ENCODE results near the gene TIMP2. TPM values are rescaled to one million over a fixed set of nuclear protein-coding genes. Genes with fewer than 3 reads are reported as not detected.
"Not testable (repeated sequence)": the region's sequence is repeated elsewhere in the genome, so short reads cannot be mapped to it uniquely, and the experiment has no call there.

The TIMP2 gene
- total RNA-seq, 4 donors from 2014 or later, result 172 to 315 (median 211) TPM

DNA sequence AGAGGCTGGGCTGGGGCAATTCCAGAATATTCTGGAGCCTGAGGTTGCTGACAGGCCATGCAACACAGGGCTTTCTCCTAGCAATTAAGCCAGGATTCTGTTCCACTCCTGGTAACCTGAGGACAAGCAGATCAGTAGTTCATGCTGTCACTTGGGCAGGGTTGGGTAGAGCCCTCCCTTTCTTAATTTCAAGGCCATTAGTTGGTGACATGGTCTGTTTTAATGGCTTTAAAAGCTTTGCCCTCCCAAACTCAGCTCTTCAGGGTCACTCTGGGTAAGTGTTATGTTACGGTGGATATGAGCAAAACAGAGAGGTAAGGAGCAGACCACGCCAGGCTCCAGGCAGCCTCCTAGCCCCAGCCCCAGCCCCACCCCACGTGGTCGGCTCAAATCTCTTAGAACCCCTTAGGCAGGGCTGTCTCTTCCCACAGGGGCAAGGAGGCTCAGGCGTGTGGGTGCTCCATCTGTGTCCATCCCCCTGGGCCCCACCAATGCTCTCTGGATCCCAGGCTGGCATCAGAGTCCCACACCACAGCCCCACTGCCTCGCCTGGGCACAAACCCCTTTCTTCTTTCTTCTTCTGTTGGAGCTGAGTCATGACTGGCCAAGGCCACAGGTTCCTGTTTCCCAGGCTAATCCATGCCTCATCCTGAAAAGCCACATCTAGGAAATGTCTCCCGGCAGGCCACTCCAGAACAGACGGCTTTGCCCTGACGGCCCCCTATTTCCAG is 49.7 kb downstream of the TIMP2 start:
- no peak for ATAC-seq
- no peaks in the 10 kb centered on the region for H3K27me3 ChIP-seq
- no peaks in the 10 kb centered on the region for H3K9me3 ChIP-seq
- TF ChIP-seq POLR2AphosphoS5 (IDR thresholded peaks at IDR 0.05) (no peak), EP300 (IDR thresholded peaks at IDR 0.05) (no peak), POLR2A (IDR thresholded peaks at IDR 0.05) (no peak)
- TF ChIP-seq, protein P1, sequence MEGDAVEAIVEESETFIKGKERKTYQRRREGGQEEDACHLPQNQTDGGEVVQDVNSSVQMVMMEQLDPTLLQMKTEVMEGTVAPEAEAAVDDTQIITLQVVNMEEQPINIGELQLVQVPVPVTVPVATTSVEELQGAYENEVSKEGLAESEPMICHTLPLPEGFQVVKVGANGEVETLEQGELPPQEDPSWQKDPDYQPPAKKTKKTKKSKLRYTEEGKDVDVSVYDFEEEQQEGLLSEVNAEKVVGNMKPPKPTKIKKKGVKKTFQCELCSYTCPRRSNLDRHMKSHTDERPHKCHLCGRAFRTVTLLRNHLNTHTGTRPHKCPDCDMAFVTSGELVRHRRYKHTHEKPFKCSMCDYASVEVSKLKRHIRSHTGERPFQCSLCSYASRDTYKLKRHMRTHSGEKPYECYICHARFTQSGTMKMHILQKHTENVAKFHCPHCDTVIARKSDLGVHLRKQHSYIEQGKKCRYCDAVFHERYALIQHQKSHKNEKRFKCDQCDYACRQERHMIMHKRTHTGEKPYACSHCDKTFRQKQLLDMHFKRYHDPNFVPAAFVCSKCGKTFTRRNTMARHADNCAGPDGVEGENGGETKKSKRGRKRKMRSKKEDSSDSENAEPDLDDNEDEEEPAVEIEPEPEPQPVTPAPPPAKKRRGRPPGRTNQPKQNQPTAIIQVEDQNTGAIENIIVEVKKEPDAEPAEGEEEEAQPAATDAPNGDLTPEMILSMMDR (IDR thresholded peaks at IDR 0.05), result no peak
- peaks cover 0 to 74% (median 35%) of the 10 kb centered on the region in 3 donors for H3K4me1 ChIP-seq
- H3K36me3 ChIP-seq, result peaks cover 0 to 34% of the 10 kb centered on the region in 2 donors
- peak overlapping the region; percentile 51 to 94 (median 72) for H3K27ac ChIP-seq
- H3K4me3 ChIP-seq, result no peak overlapping the region
- 57 to 60% methylated on average over 2 to 8 of the region's 9 CpGs for WGBS, 2 donors (ENCODE audit: low coverage in 1 of 2)

DNA sequence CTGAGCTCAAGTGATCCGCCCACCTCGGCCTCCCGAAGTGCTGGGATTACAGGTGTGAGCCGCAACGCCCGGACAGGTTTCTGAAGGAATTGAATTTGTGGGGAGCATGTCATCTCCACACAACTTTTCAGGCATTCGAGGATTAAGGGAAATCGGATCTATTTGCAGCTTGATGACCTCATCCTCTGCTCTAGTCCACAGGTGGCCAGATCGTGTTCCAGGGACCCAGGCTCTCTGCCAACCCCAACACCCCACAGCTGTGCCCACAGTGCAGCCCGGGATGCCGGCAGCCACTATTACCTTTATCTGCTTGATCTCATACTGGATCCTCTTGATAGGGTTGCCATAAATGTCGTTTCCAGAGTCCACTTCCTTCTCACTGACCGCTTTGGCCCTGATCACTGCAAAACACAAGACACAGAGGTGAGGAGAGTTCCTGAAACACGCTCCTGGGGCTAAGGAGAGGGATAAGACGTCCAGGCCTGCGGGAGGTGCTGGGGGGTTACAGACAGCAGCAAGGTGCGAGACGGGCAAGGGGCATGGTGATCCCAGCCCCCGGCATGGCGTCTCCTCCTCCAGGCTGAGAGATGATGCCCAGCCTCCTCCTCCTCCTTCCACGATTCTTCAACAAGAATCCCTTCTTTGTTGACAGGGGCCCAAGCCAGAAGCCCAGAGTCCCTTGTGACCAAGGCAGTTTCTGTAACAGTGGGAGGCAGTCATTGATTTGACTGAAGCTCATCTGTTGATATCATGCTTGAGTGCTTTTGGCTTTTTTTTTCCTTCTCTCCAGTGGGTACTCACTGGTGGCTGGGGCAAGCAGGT is 51.5 kb downstream of the TIMP2 start:
- peak overlapping the region in 3 of 4 donors; percentile 56 to 94 (median 89) for H3K27ac ChIP-seq
- H3K36me3 ChIP-seq, result peaks cover 0 to 52% of the 10 kb centered on the region in 2 donors
- peaks cover 0 to 60% (median 18%) of the 10 kb centered on the region in 3 donors for H3K4me1 ChIP-seq
- no peak overlapping the region for H3K4me3 ChIP-seq
- H3K9me3 ChIP-seq, result no peaks in the 10 kb centered on the region
- TF ChIP-seq POLR2AphosphoS5 (IDR thresholded peaks at IDR 0.05), result peak; percentile 17
- no peak for TF ChIP-seq EP300 (IDR thresholded peaks at IDR 0.05)
- WGBS, 2 donors (ENCODE audit: low coverage in 1 of 2), result 49% methylated on average over 11 of the region's 21 CpGs; no CpG with 5 or more reads in 1 of the 2 donors
- no peaks in the 10 kb centered on the region for H3K27me3 ChIP-seq
- peak; percentile 30 for ATAC-seq

DNA sequence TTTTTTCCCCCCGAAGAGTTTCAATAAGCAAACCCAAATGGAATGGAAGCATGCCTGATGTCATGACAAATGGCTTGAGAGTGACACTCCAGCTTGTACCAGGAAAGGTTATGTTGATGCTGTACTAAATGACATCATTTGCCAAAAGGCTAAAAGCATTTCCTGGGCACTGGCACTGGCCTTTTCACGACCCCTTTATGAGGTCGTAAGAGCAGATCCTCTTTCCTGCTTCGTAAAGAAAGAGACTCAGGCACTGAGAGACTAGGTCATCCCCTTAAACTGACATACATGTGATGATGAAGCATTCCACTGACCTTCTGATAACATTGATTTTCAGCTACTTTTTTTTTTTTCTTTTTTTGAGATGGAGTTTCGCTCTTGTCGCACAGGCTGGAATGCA is 52.7 kb downstream of the TIMP2 start:
- 73 to 92% methylated on average over 3 to 6 of the region's 6 CpGs for WGBS, 2 donors (ENCODE audit: low coverage in 1 of 2)
- Histone ChIP-seq H3K9me3 (no peaks in the 10 kb centered on the region), H3K4me1 (peaks cover 0 to 56% (median 16%) of the 10 kb centered on the region in 3 donors), H3K27ac (peak overlapping the region in 2 of 4 donors; percentile 89 to 94), H3K4me3 (no peak overlapping the region), H3K27me3 (no peaks in the 10 kb centered on the region), H3K36me3 (peaks cover 0 to 64% of the 10 kb centered on the region in 2 donors)
- no peak for ATAC-seq
- TF ChIP-seq POLR2AphosphoS5 (IDR thresholded peaks at IDR 0.05) (peak; percentile 25), EP300 (IDR thresholded peaks at IDR 0.05) (no peak), POLR2A (IDR thresholded peaks at IDR 0.05) (no peak)
- TF ChIP-seq, protein P1 (IDR thresholded peaks at IDR 0.05), result no peak

DNA sequence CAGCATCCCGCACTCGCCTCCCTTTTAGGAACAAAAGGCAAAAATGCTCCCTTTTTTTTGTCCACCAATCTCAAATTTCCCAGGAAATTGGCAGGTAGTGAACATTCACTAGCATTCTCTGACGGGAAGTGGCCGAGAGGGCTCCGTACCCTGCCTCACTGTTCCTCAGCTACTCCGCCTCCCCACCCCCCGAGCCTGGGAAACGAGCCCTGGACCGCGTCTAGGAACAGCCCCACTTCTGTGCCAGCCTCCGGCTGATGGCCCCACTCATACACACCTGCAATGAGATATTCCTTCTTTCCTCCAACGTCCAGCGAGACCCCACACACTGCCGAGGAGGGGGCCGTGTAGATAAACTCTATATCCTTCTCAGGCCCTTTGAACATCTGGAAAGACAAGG is 54.6 kb downstream of the TIMP2 start:
- no peaks in the 10 kb centered on the region for H3K9me3 ChIP-seq
- no peaks in the 10 kb centered on the region for H3K27me3 ChIP-seq
- H3K36me3 ChIP-seq, result peaks cover 0 to 75% of the 10 kb centered on the region in 2 donors
- H3K27ac ChIP-seq, result no peak overlapping the region
- WGBS, 2 donors (ENCODE audit: low coverage in 1 of 2), result 72% methylated on average over 15 of the region's 15 CpGs; no CpG with 5 or more reads in 1 of the 2 donors
- no peak overlapping the region for H3K4me3 ChIP-seq
- TF ChIP-seq, protein P1 (IDR thresholded peaks at IDR 0.05), result no peak
- no peak for TF ChIP-seq EP300 (IDR thresholded peaks at IDR 0.05)
- TF ChIP-seq POLR2A (IDR thresholded peaks at IDR 0.05), result no peak
- no peak for TF ChIP-seq POLR2AphosphoS5 (IDR thresholded peaks at IDR 0.05)
- H3K4me1 ChIP-seq, result peaks cover 0 to 55% (median 22%) of the 10 kb centered on the region in 3 donors
- no peak for ATAC-seq

DNA sequence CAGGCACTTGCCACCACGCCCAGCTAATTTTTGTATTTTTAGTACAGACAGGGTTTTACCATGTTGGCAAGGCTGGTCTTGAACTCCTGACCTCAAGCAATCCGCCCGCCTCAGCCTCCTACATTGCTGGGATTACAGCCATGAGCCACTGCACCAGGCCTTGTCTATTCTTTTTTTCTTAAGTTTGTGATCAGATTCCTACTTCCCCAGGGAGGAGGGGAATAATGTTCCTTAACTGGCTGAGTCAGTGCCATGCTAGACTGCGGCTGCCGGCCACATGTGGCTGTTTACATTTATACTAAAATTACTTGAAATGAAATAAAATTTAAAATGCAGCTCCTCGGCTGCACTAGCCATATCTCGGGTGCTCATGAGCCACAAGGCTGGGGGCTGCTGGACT is 56.8 kb downstream of the TIMP2 start:
- no peak for ATAC-seq
- Histone ChIP-seq H3K27me3 (no peaks in the 10 kb centered on the region), H3K4me3 (no peak overlapping the region), H3K4me1 (peaks cover 0 to 47% (median 16%) of the 10 kb centered on the region in 3 donors), H3K27ac (peak overlapping the region in 2 of 4 donors; percentile 14 to 33), H3K36me3 (peaks cover 0 to 74% of the 10 kb centered on the region in 2 donors), H3K9me3 (no peaks in the 10 kb centered on the region)
- TF ChIP-seq POLR2AphosphoS5 (IDR thresholded peaks at IDR 0.05) (no peak), EP300 (IDR thresholded peaks at IDR 0.05) (no peak), POLR2A (IDR thresholded peaks at IDR 0.05) (no peak)
- TF ChIP-seq, protein P1 (IDR thresholded peaks at IDR 0.05), result no peak
- WGBS, 2 donors (ENCODE audit: low coverage in 1 of 2), result 30 to 76% methylated on average over 3 to 4 of the region's 7 CpGs

DNA sequence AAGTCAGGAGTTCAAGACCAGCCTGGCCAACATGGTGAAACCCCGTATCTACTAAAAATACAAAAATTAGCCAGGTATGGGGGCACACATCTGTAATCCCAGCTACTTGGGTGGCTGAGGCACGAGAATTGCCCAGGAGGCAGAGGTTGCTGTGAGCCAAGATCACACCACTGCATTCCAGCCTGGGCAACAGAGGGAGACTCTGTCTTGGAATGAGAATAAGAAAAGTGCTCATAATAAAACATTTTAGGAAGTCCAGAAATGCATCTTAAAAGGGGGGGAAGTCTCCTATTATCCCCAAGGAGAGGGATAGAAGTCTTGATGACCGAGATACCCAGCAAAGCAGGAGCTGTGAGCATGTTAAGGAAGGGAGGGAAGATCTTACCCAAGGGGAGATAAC is 58.1 kb downstream of the TIMP2 start:
- ATAC-seq, H3K27me3 ChIP-seq, H3K4me3 ChIP-seq, H3K9me3 ChIP-seq: not testable (repeated sequence)
- Histone ChIP-seq H3K4me1 (peaks cover 0 to 58% (median 16%) of the 10 kb centered on the region in 3 donors), H3K27ac (peak overlapping the region in 3 of 4 donors; percentile 49 to 69 (median 60)), H3K36me3 (peaks cover 0 to 60% of the 10 kb centered on the region in 2 donors)
- WGBS, 2 donors (ENCODE audit: low coverage in 1 of 2), result 55 to 72% methylated on average over 3 of the region's 3 CpGs

Data from gastroesophageal sphincter (tissue), 4 donors.